Neural cell (in vitro differentiated cells): ENCODE measurements around the gene FAM193A. TPM values are rescaled to one million over a fixed set of nuclear protein-coding genes. Genes with fewer than 3 reads are reported as not detected.
"Not testable (repeated sequence)": the region's sequence is repeated elsewhere in the genome, so short reads cannot be mapped to it uniquely, and the experiment has no call there.

ENCODE experiments used
- H2AFZ ChIP-seq: fragments of 200-600, 300-800 bp; sonication (generic), shearing (Covaris generic); 2 replicates; pipeline ENCODE4 v1.6.0; 2014; ENCODE audit warnings: low read depth, mild to moderate bottlenecking, antibody characterized with exemption, low read length, moderate library complexity
- H3F3A ChIP-seq: fragments of 200-600 bp; shearing (Covaris generic); 2 replicates; pipeline ENCODE4 v1.6.1; 2016; ENCODE audit warnings: mild to moderate bottlenecking, moderate library complexity, mixed read lengths, antibody characterized with exemption, low read length; ENCODE audit not compliant: insufficient read depth, poor library complexity, severe bottlenecking
- H3K27ac ChIP-seq: fragments of 200-600, 300-800 bp; sonication (generic), shearing (Covaris generic); 2 replicates; pipeline ENCODE4 v1.5.1; 2014; ENCODE audit warnings: mild to moderate bottlenecking, low read length, moderate library complexity
- H3K27me3 ChIP-seq: fragments of 300-800, 200-600 bp; sonication (generic), shearing (Covaris generic); 2 replicates; pipeline ENCODE4 v1.6.0; 2014; ENCODE audit warnings: mild to moderate bottlenecking, low read depth, low read length, moderate library complexity; ENCODE audit not compliant: insufficient read depth
- H3K36me3 ChIP-seq: fragments of 300-800, 200-600 bp; sonication (generic), shearing (Covaris generic); 2 replicates; pipeline ENCODE4 v1.5.1; 2014; ENCODE audit warnings: mild to moderate bottlenecking, antibody characterized with exemption, low read length, moderate library complexity; ENCODE audit not compliant: insufficient read depth
- H3K4me2 ChIP-seq: fragments of 300-800, 200-600 bp; sonication (generic), shearing (Covaris generic); 2 replicates; pipeline ENCODE4 v1.6.0; 2014; ENCODE audit warnings: mild to moderate bottlenecking, low read length
- H3K4me3 ChIP-seq: fragments of 300-800, 200-600 bp; sonication (generic), shearing (Covaris generic); 2 replicates; pipeline ENCODE4 v1.5.1; 2014; ENCODE audit warnings: mild to moderate bottlenecking, low read length, moderate library complexity
- H3K79me2 ChIP-seq: fragments of 200-600 bp; shearing (Covaris generic); replicated peaks from 2 replicates; pipeline ENCODE4 v1.6.0; 2014; ENCODE audit warnings: mild to moderate bottlenecking, low read length, moderate library complexity; ENCODE audit not compliant: insufficient read depth
- H3K9ac ChIP-seq: fragments of 300-800, 200-600 bp; sonication (generic), shearing (Covaris generic); 2 replicates; pipeline ENCODE4 v1.6.1; 2016; ENCODE audit warnings: mild to moderate bottlenecking, low read length, mixed read lengths
- H3K9me2 ChIP-seq: fragments of 200-600 bp; shearing (Covaris generic); 2 replicates; pipeline ENCODE4 v1.6.1; 2016; ENCODE audit warnings: mild to moderate bottlenecking, low read length, mixed read lengths; ENCODE audit not compliant: insufficient read depth
- H3K9me3 ChIP-seq: fragments of 200-600, 300-800 bp; sonication (generic), shearing (Covaris generic); 2 replicates; pipeline ENCODE4 v1.6.1; 2016; ENCODE audit warnings: mild to moderate bottlenecking, mixed run types, low read length, moderate library complexity, mixed read lengths
- H4K20me1 ChIP-seq: fragments of 200-600 bp; shearing (Covaris generic); 2 replicates; pipeline ENCODE4 v1.6.1; 2016; ENCODE audit warnings: mild to moderate bottlenecking, mixed run types; ENCODE audit not compliant: insufficient read depth
- CTCF ChIP-seq: fragments of 450-650 bp; IDR thresholded peaks from 2 replicates; pipeline ENCODE4 v1.5.1; 2014; ENCODE audit warnings: antibody characterized with exemption, mild to moderate bottlenecking, moderate library complexity; ENCODE audit not compliant: poor library complexity, severe bottlenecking
- EP300 ChIP-seq: fragments of 450-650 bp; conservative IDR thresholded peaks from 2 replicates; pipeline ENCODE4 v1.6.1; 2014; ENCODE audit warnings: antibody characterized with exemption, mild to moderate bottlenecking, moderate library complexity; ENCODE audit not compliant: poor library complexity, severe bottlenecking
- EZH2 ChIP-seq: fragments of 200-600, 300-800 bp; shearing (Covaris generic), sonication (generic); IDR thresholded peaks from 2 replicates; pipeline ENCODE4 v1.6.1; 2014; ENCODE audit warnings: antibody characterized with exemption, low read length, borderline replicate concordance, mild to moderate bottlenecking; ENCODE audit not compliant: insufficient read depth, poor library complexity, severe bottlenecking
- MXI1 ChIP-seq: fragments of 450-650 bp; conservative IDR thresholded peaks from 2 replicates; pipeline ENCODE4 v1.6.1; 2014; ENCODE audit warnings: antibody characterized with exemption, mild to moderate bottlenecking; ENCODE audit not compliant: poor library complexity, severe bottlenecking
- POLR2AphosphoS5 ChIP-seq: IDR thresholded peaks from 2 replicates; pipeline ENCODE4 v1.6.1; 2012
- RAD21 ChIP-seq: fragments of 450-650 bp; conservative IDR thresholded peaks from 2 replicates; pipeline ENCODE4 v1.6.1; 2014; ENCODE audit warnings: antibody characterized with exemption, mild to moderate bottlenecking, moderate library complexity
- REST ChIP-seq: IDR thresholded peaks from 2 replicates; pipeline ENCODE4 v1.6.1; 2012; ENCODE audit warnings: borderline replicate concordance
- SMC3 ChIP-seq: fragments of 450-650 bp; conservative IDR thresholded peaks from 2 replicates; pipeline ENCODE4 v1.6.1; 2014; ENCODE audit warnings: antibody characterized with exemption, mild to moderate bottlenecking, moderate library complexity; ENCODE audit not compliant: poor library complexity
- TAF1 ChIP-seq: IDR thresholded peaks from 2 replicates; pipeline ENCODE4 v1.6.1; 2012; ENCODE audit warnings: low read depth
- polyA plus RNA-seq: library from polyadenylated mRNA; depleted of rRNA; stranded (reverse); fragments of >200 nt; gene quantifications from 2 replicates; pipeline ENCODE4 v1.2.3, GENCODE V29; 2014

FAM193A gene
- polyA plus RNA-seq, 1 donor from 2014 or later: 11.6 TPM

GRCh38 chr4:2543580-2544191 lies 7.2 kb downstream of the FAM193A start:
- peaks cover 88% of the 10 kb centered on the region for H3K79me2 ChIP-seq
- H3K4me3 ChIP-seq, H3K27ac ChIP-seq, H3K9ac ChIP-seq, H3K9me3 ChIP-seq, H3K36me3 ChIP-seq, H2AFZ ChIP-seq, H3K27me3 ChIP-seq, H3K4me2 ChIP-seq, H4K20me1 ChIP-seq, H3K9me2 ChIP-seq, H3F3A ChIP-seq: not testable (repeated sequence)

- Histone ChIP-seq H3K27me3 (no peaks in the 10 kb centered on the region), H3K4me2 (no peak overlapping the region)
These were observed 9.0 kb downstream of the FAM193A start for GRCh38 chr4:2545321-2546013.

GRCh38 chr4:2546286-2546823 lies 9.9 kb downstream of the FAM193A start:
- H3K9me2 ChIP-seq: no peaks in the 10 kb centered on the region
- TF ChIP-seq SMC3 (no peak), POLR2AphosphoS5 (no peak), TAF1 (no peak), MXI1 (no peak), EZH2 (no peak), CTCF (no peak), RAD21 (no peak), REST (no peak), EP300 (no peak)
- H3K36me3 ChIP-seq: no peaks in the 10 kb centered on the region
- no peaks in the 10 kb centered on the region for H3K9me3 ChIP-seq
- no peak overlapping the region for H3K4me2 ChIP-seq
- no peaks in the 10 kb centered on the region for H3F3A ChIP-seq
- H3K4me3 ChIP-seq: no peak overlapping the region
- peaks cover 78% of the 10 kb centered on the region for H3K79me2 ChIP-seq
- no peak overlapping the region for H3K27ac ChIP-seq
- no peaks in the 10 kb centered on the region for H4K20me1 ChIP-seq
- no peak overlapping the region for H3K9ac ChIP-seq
- no peak overlapping the region for H2AFZ ChIP-seq
- H3K27me3 ChIP-seq: no peaks in the 10 kb centered on the region

More at GRCh38 chr4:2545321-2546013, 9.0 kb downstream of the FAM193A start:
- no peaks in the 10 kb centered on the region for H3K9me3 ChIP-seq
- H4K20me1 ChIP-seq: no peaks in the 10 kb centered on the region
- no peaks in the 10 kb centered on the region for H3K36me3 ChIP-seq
- H2AFZ ChIP-seq: no peak overlapping the region
- TF ChIP-seq TAF1: no peak
- no peak overlapping the region for H3K9ac ChIP-seq
- H3F3A ChIP-seq: no peaks in the 10 kb centered on the region
- H3K9me2 ChIP-seq: no peaks in the 10 kb centered on the region
- peaks cover 80% of the 10 kb centered on the region for H3K79me2 ChIP-seq
- H3K27ac ChIP-seq: no peak overlapping the region
- no peak overlapping the region for H3K4me3 ChIP-seq

- not testable (repeated sequence) for H3K4me3 ChIP-seq, H3F3A ChIP-seq, H3K4me2 ChIP-seq, H2AFZ ChIP-seq, H4K20me1 ChIP-seq, H3K36me3 ChIP-seq, H3K9me3 ChIP-seq, H3K9ac ChIP-seq, H3K27ac ChIP-seq, H3K27me3 ChIP-seq, H3K9me2 ChIP-seq
- peaks cover 75% of the 10 kb centered on the region for H3K79me2 ChIP-seq
These were observed 10.7 kb downstream of the FAM193A start for GRCh38 chr4:2546961-2547691.
